Activated CD8-positive, alpha-beta memory T cell treated with anti-CD3 and anti-CD28 coated beads for 36 hours (primary cell): Measurements from ENCODE around the gene MINPP1. TPM values are rescaled to one million over a fixed set of nuclear protein-coding genes. Genes with fewer than 3 reads are reported as not detected.

Experiments used
- CTCF ChIA-PET: fragments of 350-600 bp; sonication (Branson Sonifier 250); formaldehyde crosslinking; loops from one replicate; lab custom pipeline; 2021; ENCODE audit warnings: antibody characterized with exemption; lab: Charles Lee
- POLR2A ChIA-PET: fragments of 350-600 bp; sonication (Branson Sonifier 250); formaldehyde crosslinking; loops from one replicate; lab custom pipeline; 2021; ENCODE audit warnings: antibody characterized with exemption; lab: Charles Lee
- total RNA-seq, 2 experiments: library from RNA; stranded (reverse); gene quantifications; one replicate each; pipeline ENCODE4 v1.2.3, GENCODE V29; 2021

Gene MINPP1
- total RNA-seq, 2 experiments from 2014 or later = 14.5 to 15.2 TPM

GRCh38 chr10:87510025-87510424 lies 5.3 kb downstream of the MINPP1 start:
- CTCF ChIA-PET = no interaction called here
- POLR2A ChIA-PET = no interaction called here

DNA sequence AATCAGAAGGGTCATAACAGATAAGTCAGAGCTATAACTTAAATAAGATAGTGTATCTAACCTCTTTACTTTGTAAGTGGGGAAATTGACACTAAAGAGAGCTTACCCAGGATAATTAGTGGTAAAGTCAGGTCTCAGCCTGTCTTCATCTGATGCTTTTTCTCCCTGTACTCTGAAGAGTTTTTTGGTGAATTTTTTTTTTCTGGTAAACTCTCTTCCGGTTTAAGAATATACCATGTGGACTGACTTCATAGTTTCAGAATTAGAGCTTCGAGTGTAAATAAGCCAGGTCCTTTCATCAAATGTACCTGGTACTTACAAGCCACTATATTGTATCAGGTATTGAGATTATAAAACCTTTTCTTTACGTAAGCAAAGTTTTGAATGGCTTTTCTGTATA lies 6.8 kb downstream of the MINPP1 start:
- ChIA-PET CTCF (no interaction called here), POLR2A (no interaction called here)

- CTCF ChIA-PET = interaction anchor here (0.9 to 1.6 kb wide), 2 partner anchors 14 to 20 kb away, joined by 3 read pairs; partner anchors contain the start of gene MINPP1
- POLR2A ChIA-PET = interaction anchor here (1.0 kb wide), 1 partner anchor 14 kb away, joined by 5 read pairs; the partner anchor contains the start of gene MINPP1
Observed at GRCh38 chr10:87518937-87519336, 14.2 kb downstream of the MINPP1 start.

DNA sequence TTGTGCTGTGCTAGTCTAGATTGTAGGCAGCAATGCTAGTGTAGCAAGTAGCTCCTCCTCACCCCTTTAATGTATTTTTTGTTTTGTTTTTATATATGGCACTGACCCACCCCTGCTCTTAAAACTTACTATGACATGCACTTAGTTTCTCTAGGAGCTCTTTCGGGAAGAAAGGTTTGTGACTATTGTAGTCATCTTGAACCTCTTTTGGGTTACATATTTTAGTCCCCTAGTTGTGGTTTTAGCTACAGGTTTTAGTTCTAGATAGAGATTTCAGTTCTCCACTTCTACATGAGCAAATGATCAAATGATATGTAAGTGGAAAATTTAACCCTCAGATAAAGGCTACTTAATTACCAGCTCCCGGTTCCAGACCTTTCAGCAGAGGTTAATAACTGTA lies 14.9 kb downstream of the MINPP1 start:
- CTCF ChIA-PET = interaction anchor here (0.9 to 1.6 kb wide), 2 partner anchors 15 to 19 kb away, joined by 3 read pairs; partner anchors contain the start of gene MINPP1
- POLR2A ChIA-PET = interaction anchor here (1.0 kb wide), 1 partner anchor 15 kb away, joined by 5 read pairs; the partner anchor contains the start of gene MINPP1

- ChIA-PET CTCF (no interaction called here), POLR2A (no interaction called here)
Observed at GRCh38 chr10:87523731-87524130, 19.0 kb downstream of the MINPP1 start.

- POLR2A ChIA-PET = no interaction called here
- CTCF ChIA-PET = no interaction called here
Observed at GRCh38 chr10:87524296-87524695, 19.6 kb downstream of the MINPP1 start.

DNA sequence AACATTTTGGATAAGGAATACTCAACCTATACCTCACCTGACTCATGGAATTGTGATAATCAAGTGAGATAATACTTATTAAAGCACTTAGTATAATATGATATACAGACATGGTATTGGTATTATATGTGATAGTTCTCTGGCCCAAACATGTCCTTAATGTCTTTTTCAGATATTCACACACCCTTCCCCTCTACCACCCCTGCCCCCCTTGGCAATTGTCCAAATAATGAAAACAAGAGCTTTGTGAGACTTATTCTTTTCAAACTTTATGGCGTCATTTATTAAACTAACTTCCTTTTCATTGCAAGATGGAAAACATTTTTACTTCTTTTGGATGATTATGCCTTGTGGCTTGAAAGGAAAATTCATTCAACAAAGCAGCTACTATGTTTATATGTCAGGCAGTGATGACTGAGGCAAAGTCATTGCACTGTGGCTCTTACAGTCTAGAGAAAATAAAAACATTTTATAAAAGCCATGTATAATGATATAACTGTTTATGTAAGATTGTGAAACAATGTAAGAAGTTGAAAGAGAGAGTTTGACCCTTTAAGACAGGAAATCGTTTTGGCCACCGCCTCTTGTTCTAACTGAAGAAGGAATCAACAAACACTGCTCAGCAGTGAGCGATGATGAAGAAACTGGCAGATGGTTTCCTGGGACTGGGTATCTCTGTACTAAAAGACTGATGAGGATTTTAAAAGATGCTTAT lies 27.4 kb downstream of the MINPP1 start:
- ChIA-PET POLR2A (no interaction called here), CTCF (no interaction called here)

DNA sequence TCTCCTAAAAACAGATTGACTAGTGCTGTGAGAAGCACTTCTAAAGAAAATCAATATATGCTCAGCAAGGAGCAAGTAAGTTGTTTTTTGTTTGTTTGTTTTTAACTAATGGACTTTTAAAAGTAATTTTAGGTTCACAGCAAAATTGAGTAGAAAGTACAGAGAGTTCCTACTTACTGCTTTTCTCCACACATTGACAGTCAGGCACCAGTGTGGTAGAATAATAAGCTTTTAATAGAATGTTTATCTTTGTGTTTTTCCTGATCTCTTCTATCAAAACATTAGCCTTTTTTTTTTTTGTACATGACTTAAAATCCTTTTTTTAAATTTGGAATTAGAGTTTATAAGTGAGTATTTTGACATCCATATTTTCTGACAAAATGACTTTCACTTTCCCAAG lies 28.0 kb downstream of the MINPP1 start:
- POLR2A ChIA-PET = no interaction called here
- CTCF ChIA-PET = no interaction called here

- CTCF ChIA-PET = interaction anchor here (0.6 to 0.8 kb wide), 3 partner anchors 25 to 126 kb away, joined by 3 to 4 read pairs (median 3); no protein-coding TSS in a partner anchor
- POLR2A ChIA-PET = no interaction called here
Observed at GRCh38 chr10:87534173-87534858, 29.6 kb downstream of the MINPP1 start.

DNA sequence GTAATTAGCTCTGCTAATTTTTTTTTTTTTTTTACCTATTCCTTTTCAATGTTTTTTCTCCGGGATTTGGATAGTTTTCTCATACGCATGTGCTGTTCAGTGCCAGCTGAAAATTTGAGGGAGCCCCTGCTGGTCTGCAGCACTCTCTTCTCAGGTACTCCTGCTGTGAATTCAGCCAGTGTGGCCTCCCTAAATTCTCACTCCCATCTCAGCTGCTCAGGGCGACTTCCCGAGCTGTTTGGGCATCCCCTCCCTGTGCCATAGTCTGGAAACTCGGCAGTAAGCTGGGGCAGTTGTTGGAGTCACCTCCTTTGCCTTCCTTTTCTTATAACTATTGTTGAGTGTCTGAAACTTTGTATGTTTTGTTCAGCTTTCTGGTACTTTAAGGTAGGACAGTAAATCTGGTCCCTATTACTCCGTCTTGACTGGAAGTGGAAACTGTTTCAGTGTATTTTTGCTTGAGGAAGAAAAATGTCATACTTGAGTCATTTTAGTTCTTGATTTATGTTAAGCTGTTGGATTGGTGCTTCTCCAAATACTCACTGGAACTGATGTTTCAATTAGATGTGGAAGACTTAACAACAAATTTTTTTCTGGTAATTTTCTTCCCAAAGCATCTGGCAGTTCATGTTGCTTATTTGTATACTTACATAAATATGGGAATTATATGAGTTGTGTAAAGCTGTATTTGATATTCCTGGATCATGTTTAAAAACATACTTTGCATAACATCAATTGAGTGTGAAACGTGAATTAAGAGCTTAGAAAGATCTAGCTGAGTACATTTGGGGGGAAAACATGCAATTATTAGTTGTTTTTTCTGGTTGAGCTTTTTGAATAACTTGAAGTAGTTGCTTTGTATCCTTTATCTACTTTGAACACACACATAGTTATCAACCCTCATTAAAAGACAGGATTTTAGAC lies 33.7 kb downstream of the MINPP1 start:
- ChIA-PET POLR2A (no interaction called here), CTCF (interaction anchor here (0.7 to 0.8 kb wide), 2 partner anchors 19 to 34 kb away, joined by 3 read pairs; partner anchors contain the start of gene MINPP1)

GRCh38 chr10:87541114-87541513 lies 36.4 kb downstream of the MINPP1 start:
- POLR2A ChIA-PET = no interaction called here
- CTCF ChIA-PET = no interaction called here

DNA sequence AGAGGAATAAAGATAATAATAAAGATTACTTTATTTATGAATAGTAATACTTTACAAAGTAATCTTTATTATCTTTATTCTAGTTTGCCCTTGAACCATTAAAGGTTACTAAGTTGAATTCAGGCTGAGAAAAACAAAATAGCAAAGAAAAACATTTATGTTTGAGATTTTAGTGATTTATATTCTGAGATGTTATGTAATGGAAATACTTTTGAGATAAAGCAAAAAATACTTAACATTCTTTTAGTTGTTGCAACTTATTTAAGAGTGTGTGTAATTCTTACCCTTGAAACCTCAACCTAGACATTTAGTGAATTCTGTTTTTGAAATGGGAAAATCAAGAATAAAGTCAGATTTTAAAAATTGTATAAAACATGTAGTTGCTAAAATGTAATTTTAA lies 40.0 kb downstream of the MINPP1 start:
- CTCF ChIA-PET = no interaction called here
- POLR2A ChIA-PET = no interaction called here

GRCh38 chr10:87545783-87546182 lies 41.1 kb downstream of the MINPP1 start:
- CTCF ChIA-PET = no interaction called here

DNA sequence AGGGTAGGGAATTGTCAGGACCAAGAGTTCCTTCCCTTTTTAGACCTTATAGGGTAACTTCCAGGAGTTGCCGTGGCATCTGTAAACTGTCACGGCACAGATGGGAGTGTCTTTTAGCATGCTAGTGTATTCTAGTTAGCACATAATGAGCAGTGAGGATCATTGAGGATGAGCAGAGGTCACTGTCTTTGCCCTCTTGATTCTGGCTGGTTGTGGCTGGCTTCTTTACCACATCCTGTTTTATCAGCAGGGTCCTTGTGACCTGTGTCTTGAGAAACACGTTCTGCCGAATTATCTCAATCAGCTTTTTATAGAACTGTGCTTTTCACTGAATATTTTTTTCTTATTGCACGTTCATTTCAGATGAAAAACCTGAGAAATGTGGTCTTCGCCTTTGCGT lies 41.5 kb downstream of the MINPP1 start:
- CTCF ChIA-PET = no interaction called here

More at GRCh38 chr10:87545783-87546182, 41.1 kb downstream of the MINPP1 start:
- POLR2A ChIA-PET = no interaction called here

DNA sequence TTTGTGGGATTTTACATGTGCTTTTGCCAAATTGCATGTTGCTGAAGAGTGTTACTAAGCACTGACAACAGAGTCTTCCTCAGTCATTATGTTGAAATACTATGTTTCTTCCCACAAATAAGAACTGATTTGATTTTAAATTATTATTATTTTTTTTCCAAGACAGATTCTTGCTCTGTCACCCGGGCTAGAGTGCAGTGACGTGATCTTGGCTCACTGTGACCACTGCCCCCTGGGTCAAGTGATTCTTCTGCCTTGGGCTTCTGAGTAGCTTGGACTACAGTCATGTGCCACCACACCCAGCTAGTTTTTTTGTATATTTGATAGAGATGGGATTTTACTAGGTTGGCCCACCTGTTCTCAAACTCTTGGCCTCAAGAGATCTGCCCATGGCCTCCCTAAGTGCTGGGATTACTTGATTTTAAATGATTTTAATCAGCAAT lies 42.3 kb downstream of the MINPP1 start:
- CTCF ChIA-PET = no interaction called here
- POLR2A ChIA-PET = no interaction called here

More for the DNA sequence above, 41.5 kb downstream of the MINPP1 start:
- POLR2A ChIA-PET = no interaction called here

DNA sequence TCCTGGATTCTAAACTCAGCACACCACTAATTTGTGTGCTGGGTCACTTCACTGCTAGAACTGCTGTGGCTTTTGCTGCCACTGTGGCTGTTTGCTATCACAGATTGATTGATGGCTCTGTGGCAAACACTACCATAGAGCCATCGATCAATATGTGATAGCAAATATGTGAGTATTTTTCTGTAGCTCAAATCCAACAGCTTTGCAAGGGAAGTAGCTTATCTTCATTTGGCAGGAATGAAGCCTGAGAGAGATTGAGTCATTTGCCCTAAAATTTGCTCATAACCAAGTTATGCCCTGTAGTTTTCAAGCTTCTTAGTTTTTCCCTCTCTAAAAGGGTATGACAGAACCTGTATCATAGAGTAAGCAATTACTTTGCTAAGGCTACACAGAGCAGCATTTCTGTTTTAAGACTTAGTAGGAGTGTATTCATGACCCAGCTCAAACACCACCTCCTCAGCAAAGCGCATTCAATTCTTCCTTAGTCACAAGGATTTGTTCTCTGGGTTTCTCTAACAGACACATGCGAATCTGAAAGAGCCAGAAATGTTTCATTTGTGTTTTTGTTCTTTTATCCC lies 43.1 kb downstream of the MINPP1 start:
- ChIA-PET CTCF (no interaction called here), POLR2A (no interaction called here)

DNA sequence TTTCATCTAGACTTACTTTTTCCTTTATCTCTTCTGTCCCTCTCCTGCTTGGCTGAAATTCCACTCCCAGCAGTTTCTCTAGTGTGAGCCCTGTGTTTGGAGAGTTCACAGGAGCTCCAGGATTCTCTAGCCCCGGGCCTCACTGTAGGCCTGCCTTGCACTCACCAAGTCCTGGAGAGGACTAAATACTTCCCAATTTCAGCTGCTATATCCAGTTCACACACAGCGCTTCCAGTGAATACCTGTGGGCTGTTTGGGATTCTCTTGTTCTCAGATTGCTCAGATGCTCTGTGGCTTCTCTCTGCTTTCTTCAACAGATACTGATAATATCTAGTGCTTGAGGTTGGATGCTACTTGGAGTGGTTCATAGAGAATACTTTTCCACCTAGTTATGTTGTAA lies 46.0 kb downstream of the MINPP1 start:
- ChIA-PET CTCF (no interaction called here), POLR2A (no interaction called here)

- POLR2A ChIA-PET = no interaction called here
- CTCF ChIA-PET = no interaction called here
Observed at GRCh38 chr10:87551326-87551725, 46.6 kb downstream of the MINPP1 start.
